Type B pancreatic cell (in vitro differentiated cells): Measurements from ENCODE around the gene AFF2. TPM values are rescaled to one million over a fixed set of nuclear protein-coding genes. Genes with fewer than 3 reads are reported as not detected.

Experiments
- DNase-seq: peaks from one replicate; pipeline ENCODE4 v3.0.0; 2021; ENCODE audit warnings: mixed read lengths; ENCODE audit not compliant: unreplicated experiment; ENCODE audit errors: extremely low spot score
- H3K27ac Mint-ChIP-seq: 2 replicates; pipeline ENCODE4 v1.8.0; 2021; ENCODE audit warnings: mild to moderate bottlenecking, mixed read lengths
- H3K27me3 Mint-ChIP-seq: 2 replicates; pipeline ENCODE4 v1.8.0; 2021; ENCODE audit warnings: mixed read lengths
- H3K36me3 Mint-ChIP-seq: 2 replicates; pipeline ENCODE4 v1.8.0; 2021; ENCODE audit warnings: mixed read lengths
- H3K4me1 Mint-ChIP-seq: one replicate; pipeline ENCODE4 v1.8.0; 2021; ENCODE audit warnings: mixed read lengths; ENCODE audit not compliant: unreplicated experiment
- H3K4me3 Mint-ChIP-seq: 2 replicates; pipeline ENCODE4 v1.8.0; 2021; ENCODE audit warnings: mild to moderate bottlenecking, mixed read lengths
- H3K9me3 Mint-ChIP-seq: 2 replicates; pipeline ENCODE4 v1.8.0; 2021; ENCODE audit warnings: mixed read lengths
- CTCF ChIP-seq: fragments of 200-600 bp; sonication (generic); conservative IDR thresholded peaks from 2 replicates; pipeline ENCODE4 v1.5.0; 2021; ENCODE audit warnings: antibody characterized with exemption, mild to moderate bottlenecking
- total RNA-seq: library from RNA; stranded (reverse); gene quantifications from 2 replicates; pipeline ENCODE4 v1.2.1, GENCODE V29; 2021; ENCODE audit warnings: low replicate concordance

AFF2 gene
- total RNA-seq, 1 donor from 2014 or later: 21.3 TPM

GRCh38 chrX:148942754-148943153, 442.3 kb downstream of the AFF2 start:
- no peaks in the 10 kb centered on the region for H3K27me3 Mint-ChIP-seq
- DNase-seq: no peak
- H3K27ac Mint-ChIP-seq: no peak overlapping the region
- H3K4me3 Mint-ChIP-seq: no peak overlapping the region
- H3K4me1 Mint-ChIP-seq: no peaks in the 10 kb centered on the region
- TF ChIP-seq CTCF: no peak
- no peaks in the 10 kb centered on the region for H3K36me3 Mint-ChIP-seq
- H3K9me3 Mint-ChIP-seq: no peaks in the 10 kb centered on the region

GRCh38 chrX:148947399-148947975, 447.1 kb downstream of the AFF2 start:
- no peaks in the 10 kb centered on the region for H3K4me1 Mint-ChIP-seq
- no peak for DNase-seq
- H3K4me3 Mint-ChIP-seq: no peak overlapping the region
- H3K27me3 Mint-ChIP-seq: no peaks in the 10 kb centered on the region
- no peaks in the 10 kb centered on the region for H3K9me3 Mint-ChIP-seq
- H3K27ac Mint-ChIP-seq: no peak overlapping the region
- TF ChIP-seq CTCF: no peak
- no peaks in the 10 kb centered on the region for H3K36me3 Mint-ChIP-seq

- Mint-ChIP-seq H3K4me3 (no peak overlapping the region), H3K4me1 (no peaks in the 10 kb centered on the region), H3K9me3 (no peaks in the 10 kb centered on the region), H3K27me3 (no peaks in the 10 kb centered on the region), H3K36me3 (peaks cover 4% of the 10 kb centered on the region), H3K27ac (no peak overlapping the region)
- no peak for TF ChIP-seq CTCF
- DNase-seq: no peak
Observed at GRCh38 chrX:148956352-148956751, 455.9 kb downstream of the AFF2 start.

GRCh38 chrX:148958901-148959300, 458.5 kb downstream of the AFF2 start:
- Mint-ChIP-seq H3K27ac (no peak overlapping the region), H3K36me3 (peaks cover 4% of the 10 kb centered on the region), H3K9me3 (no peaks in the 10 kb centered on the region), H3K27me3 (no peaks in the 10 kb centered on the region), H3K4me3 (no peak overlapping the region), H3K4me1 (no peaks in the 10 kb centered on the region)
- DNase-seq: no peak
- TF ChIP-seq CTCF: no peak

- Mint-ChIP-seq H3K27me3 (no peaks in the 10 kb centered on the region), H3K4me1 (no peaks in the 10 kb centered on the region), H3K9me3 (no peaks in the 10 kb centered on the region), H3K4me3 (no peak overlapping the region), H3K36me3 (peaks cover 4% of the 10 kb centered on the region), H3K27ac (no peak overlapping the region)
- no peak for TF ChIP-seq CTCF
- no peak for DNase-seq
Observed at GRCh38 chrX:148960060-148960459, 459.6 kb downstream of the AFF2 start.

- H3K4me1 Mint-ChIP-seq: no peaks in the 10 kb centered on the region
- H3K9me3 Mint-ChIP-seq: no peaks in the 10 kb centered on the region
- no peaks in the 10 kb centered on the region for H3K27me3 Mint-ChIP-seq
- no peak for DNase-seq
- H3K36me3 Mint-ChIP-seq: peaks cover 4% of the 10 kb centered on the region
- TF ChIP-seq CTCF: no peak
- no peak overlapping the region for H3K27ac Mint-ChIP-seq
- no peak overlapping the region for H3K4me3 Mint-ChIP-seq
Observed at GRCh38 chrX:148961985-148962384, 461.6 kb downstream of the AFF2 start.
